C4-2B (cell line): ENCODE data around the gene LGR4.

ENCODE experiments used
- ZFX ChIP-seq: fragments of 450-650 bp; IDR thresholded peaks from 2 replicates; pipeline ENCODE4 v1.6.1; 2017
- TF ChIP-seq, protein P1 (sequence below): fragments of 450-650 bp; conservative IDR thresholded peaks from 2 replicates; pipeline ENCODE4 v1.5.1; 2017; ENCODE audit warnings: mild to moderate bottlenecking

DNA sequence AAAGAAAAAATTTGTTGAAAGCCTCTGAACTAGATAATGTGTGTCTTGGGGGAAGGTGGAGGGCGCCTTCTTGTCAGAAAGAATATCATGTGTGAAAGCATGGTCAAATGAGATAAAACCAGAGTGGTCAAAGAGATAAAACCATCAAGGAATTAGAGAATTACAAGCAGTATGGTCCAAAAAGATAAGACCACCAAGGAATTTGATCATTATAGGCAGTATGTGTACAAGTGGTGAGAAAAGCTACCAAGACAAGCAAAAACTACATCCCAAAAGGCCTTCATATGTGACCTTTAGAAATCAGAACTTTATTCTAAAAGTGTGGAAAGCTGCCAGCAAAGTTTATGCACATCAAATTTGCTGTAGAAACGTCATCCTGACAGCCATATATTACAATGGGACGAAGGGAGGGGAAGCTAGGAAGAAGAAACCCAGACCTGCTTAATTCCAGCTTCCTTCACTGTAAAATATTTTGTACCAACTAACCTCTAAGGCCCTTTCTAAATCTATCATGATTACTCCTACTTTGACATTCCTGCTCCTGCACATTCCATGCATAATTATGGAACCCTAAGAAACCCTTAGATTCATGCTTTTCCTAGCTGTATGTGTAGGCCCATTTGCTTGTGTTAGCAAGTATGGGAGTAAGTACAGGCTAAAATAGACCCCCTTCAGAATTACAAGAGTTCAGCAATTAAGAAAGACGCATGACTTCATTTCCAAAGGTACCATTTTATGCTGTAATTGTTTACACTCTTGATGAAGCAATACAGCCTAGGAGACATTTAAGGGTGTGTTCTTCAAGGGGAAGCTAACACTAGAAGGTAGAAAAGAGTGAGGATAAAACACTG, 51.6 kb downstream of the LGR4 start:
- TF ChIP-seq, protein P1, sequence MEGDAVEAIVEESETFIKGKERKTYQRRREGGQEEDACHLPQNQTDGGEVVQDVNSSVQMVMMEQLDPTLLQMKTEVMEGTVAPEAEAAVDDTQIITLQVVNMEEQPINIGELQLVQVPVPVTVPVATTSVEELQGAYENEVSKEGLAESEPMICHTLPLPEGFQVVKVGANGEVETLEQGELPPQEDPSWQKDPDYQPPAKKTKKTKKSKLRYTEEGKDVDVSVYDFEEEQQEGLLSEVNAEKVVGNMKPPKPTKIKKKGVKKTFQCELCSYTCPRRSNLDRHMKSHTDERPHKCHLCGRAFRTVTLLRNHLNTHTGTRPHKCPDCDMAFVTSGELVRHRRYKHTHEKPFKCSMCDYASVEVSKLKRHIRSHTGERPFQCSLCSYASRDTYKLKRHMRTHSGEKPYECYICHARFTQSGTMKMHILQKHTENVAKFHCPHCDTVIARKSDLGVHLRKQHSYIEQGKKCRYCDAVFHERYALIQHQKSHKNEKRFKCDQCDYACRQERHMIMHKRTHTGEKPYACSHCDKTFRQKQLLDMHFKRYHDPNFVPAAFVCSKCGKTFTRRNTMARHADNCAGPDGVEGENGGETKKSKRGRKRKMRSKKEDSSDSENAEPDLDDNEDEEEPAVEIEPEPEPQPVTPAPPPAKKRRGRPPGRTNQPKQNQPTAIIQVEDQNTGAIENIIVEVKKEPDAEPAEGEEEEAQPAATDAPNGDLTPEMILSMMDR, result no peak
- no peak for TF ChIP-seq ZFX
